Epithelial cell of proximal tubule (primary cell): Measurements from ENCODE around the gene PGK1. TPM values are rescaled to one million over a fixed set of nuclear protein-coding genes. Genes with fewer than 3 reads are reported as not detected.
"Not testable (repeated sequence)": the region's sequence is repeated elsewhere in the genome, so short reads cannot be mapped to it uniquely, and the experiment has no call there.

Experiments
- DNase-seq: peaks from one replicate; pipeline ENCODE4 v3.0.0-alpha.2; 2011; ENCODE audit warnings: low read depth
- H3K4me3 ChIP-seq: 2 replicates; pipeline ENCODE4 v1.5.1; 2011; ENCODE audit warnings: low read depth, mild to moderate bottlenecking, low read length
- CTCF ChIP-seq: conservative IDR thresholded peaks from 2 replicates; pipeline ENCODE4 v1.5.1; 2012; ENCODE audit warnings: low read depth, mild to moderate bottlenecking, low read length
- total RNA-seq: library from RNA; depleted of rRNA; stranded (reverse); fragments of >200 nt; gene quantifications from 2 replicates; pipeline ENCODE4 v1.2.3, GENCODE V29; 2015

Gene PGK1
- total RNA-seq, 1 donor from 2014 or later, result 729 TPM

GRCh38 chrX:78116766-78117165, 12.7 kb downstream of the PGK1 start:
- no peak for TF ChIP-seq CTCF
- no peak for DNase-seq
- H3K4me3 ChIP-seq, result no peak overlapping the region

- TF ChIP-seq CTCF, result no peak
- no peak overlapping the region for H3K4me3 ChIP-seq
- no peak for DNase-seq
These were observed 14.6 kb downstream of the PGK1 start for GRCh38 chrX:78118628-78119027.

GRCh38 chrX:78119521-78120227, 15.6 kb downstream of the PGK1 start:
- no peak overlapping the region for H3K4me3 ChIP-seq
- TF ChIP-seq CTCF, result peak; percentile 37
- DNase-seq, result no peak

GRCh38 chrX:78123190-78123589, 19.1 kb downstream of the PGK1 start:
- TF ChIP-seq CTCF, result no peak
- no peak for DNase-seq
- H3K4me3 ChIP-seq, result no peak overlapping the region

- TF ChIP-seq CTCF, result peak; percentile 40
- no peak overlapping the region for H3K4me3 ChIP-seq
- no peak for DNase-seq
These were observed 20.3 kb downstream of the PGK1 start for GRCh38 chrX:78124307-78124706.

- DNase-seq, result no peak
- TF ChIP-seq CTCF, result no peak
These were observed 21.1 kb downstream of the PGK1 start for GRCh38 chrX:78125148-78125547.

GRCh38 chrX:78125781-78126180, 21.7 kb downstream of the PGK1 start:
- not testable (repeated sequence) for H3K4me3 ChIP-seq, DNase-seq

More at GRCh38 chrX:78125148-78125547, 21.1 kb downstream of the PGK1 start:
- no peak overlapping the region for H3K4me3 ChIP-seq
